GM21786 (cell line): ENCODE data around the gene NRROS.

Source experiments
- ATAC-seq: cut with Tn5 transposase; IDR thresholded peaks from one replicate; pipeline ENCODE4 v1.9.1; 2021; ENCODE audit not compliant: unreplicated experiment

NRROS gene

DNA sequence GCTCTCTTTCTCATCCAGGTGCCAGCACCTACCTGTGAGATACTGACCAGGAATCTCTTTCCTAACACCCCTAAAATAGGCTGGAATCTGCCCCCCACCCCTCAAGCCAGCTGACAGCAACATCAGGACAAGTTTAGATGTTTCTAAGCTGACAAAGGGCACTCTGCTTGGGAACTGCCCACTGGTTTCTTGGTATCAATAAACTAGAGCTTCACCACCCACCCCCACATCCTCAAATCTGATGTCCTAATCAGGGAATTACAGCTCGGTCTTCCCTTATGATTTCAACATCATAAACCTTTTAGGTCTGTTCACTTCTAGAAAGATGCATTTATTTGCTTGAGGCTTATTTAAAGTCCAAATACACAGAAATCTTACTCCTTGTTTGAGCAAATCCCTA is 37.9 kb downstream of the NRROS start:
- no peak for ATAC-seq

GRCh38 chr3:196677931-196678330 is 38.4 kb downstream of the NRROS start:
- no peak for ATAC-seq

DNA sequence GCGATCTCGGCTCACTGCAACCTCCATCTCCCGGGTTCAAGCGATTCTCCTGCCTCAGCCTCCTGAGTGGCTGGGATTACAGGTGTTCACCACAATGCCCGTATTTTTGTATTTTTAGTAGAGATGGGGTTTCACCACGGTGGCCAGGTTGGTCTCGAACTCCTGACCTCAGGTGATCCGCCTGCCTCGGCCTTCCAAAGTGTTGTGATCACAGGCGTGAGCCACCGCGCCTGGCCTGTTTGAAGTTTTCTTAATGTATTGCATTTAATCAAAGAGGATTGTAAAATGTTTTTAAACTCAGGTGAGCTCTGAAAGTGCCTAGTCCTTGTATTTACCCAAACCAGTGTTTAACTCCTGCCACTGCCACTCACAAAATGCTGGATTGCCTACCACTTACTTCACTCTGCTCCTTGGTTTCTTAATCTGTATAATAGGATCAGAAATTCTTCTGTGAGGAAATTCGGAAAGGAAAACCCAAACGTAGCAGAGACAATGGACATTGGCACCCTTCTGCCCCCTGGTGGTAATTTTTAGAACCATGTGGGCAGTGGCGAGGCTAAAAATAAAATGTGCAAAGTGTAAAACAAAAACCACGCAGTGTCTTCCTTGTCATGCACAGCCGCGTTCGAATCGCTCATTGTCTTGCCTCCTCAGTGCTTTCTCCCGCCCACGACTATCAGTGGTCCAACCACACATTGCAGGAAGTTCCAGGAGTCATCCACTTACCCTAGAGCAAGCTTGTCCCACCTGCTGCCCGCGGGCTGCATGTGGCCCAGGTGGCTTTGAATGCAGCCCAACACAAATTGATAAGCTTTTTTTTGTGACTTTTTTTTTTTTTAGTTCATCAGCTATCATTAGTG is 45.3 kb downstream of the NRROS start:
- ATAC-seq, result peak; percentile 77

- ATAC-seq, result no peak
Observed at GRCh38 chr3:196686436-196686835, 46.9 kb downstream of the NRROS start.

DNA sequence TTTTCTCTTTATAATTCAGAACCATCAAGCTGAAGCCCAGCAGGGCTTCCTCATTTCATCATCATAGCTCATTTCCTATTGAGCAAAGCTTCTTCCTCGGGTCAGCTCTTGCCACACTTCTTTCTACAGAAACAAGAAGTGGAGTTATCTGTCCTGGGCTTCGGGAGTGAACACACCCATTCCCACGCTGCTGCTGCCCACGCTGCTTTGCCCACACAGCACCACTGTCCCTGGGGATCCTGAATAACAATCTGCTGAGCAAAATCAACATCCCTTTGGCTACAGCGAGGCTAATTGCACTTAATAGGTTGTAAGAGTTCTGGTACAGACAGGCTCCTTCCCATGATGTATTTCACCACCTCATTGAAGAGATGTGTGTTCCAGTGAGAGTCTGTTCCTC is 48.9 kb downstream of the NRROS start:
- ATAC-seq, result no peak

GRCh38 chr3:196689941-196690660 is 50.6 kb downstream of the NRROS start:
- no peak for ATAC-seq

DNA sequence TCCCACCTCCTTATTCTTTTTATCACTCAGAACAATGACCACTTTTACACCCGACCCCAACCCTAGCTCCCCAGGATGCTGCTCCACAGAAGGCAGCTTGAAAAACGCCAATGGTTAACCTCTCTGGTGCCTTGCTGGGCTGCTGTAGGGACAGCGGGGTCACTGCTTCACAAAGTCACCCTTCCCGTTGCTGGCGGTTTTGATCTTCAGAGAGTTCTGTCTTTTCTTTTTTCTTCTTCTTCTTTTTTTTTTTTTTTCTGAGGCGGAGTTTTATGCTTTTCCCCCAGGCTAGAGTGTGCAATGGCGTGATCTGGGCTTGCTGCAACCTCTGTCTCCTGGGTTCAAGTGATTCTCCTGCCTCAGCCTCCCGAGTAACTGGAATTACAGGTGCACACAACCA is 51.9 kb downstream of the NRROS start:
- ATAC-seq, result no peak

- no peak for ATAC-seq
Observed at GRCh38 chr3:196694202-196694638, 54.7 kb downstream of the NRROS start.

- no peak for ATAC-seq
Observed at GRCh38 chr3:196694941-196695848, 55.7 kb downstream of the NRROS start.

DNA sequence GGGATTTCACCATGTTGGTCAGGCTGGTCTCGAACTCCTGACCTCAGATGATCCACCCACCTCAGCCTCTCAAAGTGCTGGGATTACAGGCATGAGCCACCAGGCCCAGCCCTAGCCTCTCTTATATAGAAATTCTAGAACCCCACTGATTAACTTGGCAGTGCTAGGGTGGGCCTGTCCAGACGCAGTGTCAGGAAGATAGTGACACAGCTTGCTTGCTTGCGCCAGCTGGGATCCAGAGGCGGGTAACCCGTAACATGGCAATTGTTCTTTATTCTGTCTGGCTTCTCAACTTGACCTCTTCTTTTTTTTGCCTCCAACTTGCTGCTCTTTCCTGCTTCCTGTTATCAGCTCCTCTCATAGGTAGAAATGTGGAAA is 56.3 kb downstream of the NRROS start:
- no peak for ATAC-seq

- no peak for ATAC-seq
Observed at GRCh38 chr3:196697270-196697669, 57.8 kb downstream of the NRROS start.

- ATAC-seq, result no peak
Observed at GRCh38 chr3:196699749-196700148, 60.3 kb downstream of the NRROS start.

DNA sequence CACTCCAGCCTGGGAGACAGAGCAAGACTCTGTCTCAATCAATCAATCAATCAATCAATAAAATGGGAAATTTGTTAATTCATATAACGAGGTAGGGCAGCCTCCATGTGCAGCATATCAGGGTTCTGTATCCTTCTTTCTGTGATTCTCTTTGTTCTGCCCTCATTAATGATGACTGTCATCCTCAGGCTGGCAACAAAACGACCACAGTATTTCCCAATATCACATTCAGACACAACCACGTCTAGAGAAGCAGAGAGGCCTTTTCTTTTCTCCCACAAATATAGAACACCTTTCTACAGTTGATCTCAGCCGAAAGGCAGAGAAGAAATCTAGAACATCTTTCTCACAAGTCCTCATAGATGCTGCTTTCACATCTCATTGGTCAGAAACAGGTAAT is 61.3 kb downstream of the NRROS start:
- no peak for ATAC-seq

DNA sequence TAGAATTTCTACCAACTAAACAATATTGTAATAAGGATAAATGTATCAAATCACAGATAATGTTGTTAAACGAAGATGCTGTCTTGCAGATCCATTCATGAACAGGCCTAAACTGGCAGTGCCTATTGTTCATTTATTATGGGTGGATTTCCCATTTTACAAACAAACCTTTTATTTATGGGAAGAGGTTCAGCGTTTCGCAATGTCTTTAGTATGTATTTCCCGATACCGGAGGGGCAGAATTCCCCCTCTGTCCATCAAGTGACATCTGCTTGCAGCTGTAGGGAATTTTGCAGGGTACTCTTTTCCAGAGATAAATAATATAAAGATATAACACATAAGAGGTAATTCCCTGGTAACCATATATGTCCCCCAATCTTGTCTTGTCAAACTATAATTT is 66.8 kb downstream of the NRROS start:
- ATAC-seq, result no peak

GRCh38 chr3:196706731-196707130 is 67.2 kb downstream of the NRROS start:
- ATAC-seq, result no peak

- no peak for ATAC-seq
Observed at GRCh38 chr3:196707566-196707965, 68.1 kb downstream of the NRROS start.

DNA sequence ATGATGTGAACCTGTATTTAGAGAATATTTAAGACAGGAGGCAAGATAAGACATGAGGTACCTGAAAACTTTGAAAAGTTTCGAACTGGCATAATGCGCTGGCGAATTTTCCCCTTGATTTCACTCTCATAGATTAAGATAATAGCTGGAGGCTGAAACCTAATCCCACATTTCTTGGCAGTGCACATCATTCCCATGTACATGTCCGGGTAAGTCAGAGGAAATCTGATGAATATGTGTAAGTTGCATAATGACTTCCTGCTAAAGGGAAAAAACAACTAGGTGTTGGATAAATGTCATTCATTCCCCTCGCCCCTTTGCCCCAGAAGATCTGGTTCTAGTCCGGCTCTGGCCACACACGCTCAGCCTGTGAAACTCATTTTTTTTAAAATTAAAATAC is 69.0 kb downstream of the NRROS start:
- ATAC-seq, result no peak
